GM19328 (cell line): Measurements from ENCODE around the gene OPN1MW2.
"Not testable (repeated sequence)": the region's sequence is repeated elsewhere in the genome, so short reads cannot be mapped to it uniquely, and the experiment has no call there.

Experiments used
- ATAC-seq: cut with Tn5 transposase; IDR thresholded peaks from one replicate; pipeline ENCODE4 v1.9.1; 2021; ENCODE audit warnings: mild to moderate bottlenecking, moderate library complexity; ENCODE audit not compliant: unreplicated experiment

OPN1MW2 gene

GRCh38 chrX:154219456-154219855 lies at the start of gene OPN1MW2:
TSS of gene OPN1MW2 (plus strand) at chrX:154219756. CDS start at chrX:154219816, 60 bp downstream.
- ATAC-seq = not testable (repeated sequence)

- ATAC-seq = not testable (repeated sequence)
Observed at GRCh38 chrX:154172535-154172943, 47.0 kb upstream of the OPN1MW2 start.

- ATAC-seq = not testable (repeated sequence)
Observed at GRCh38 chrX:154174356-154174755, 45.2 kb upstream of the OPN1MW2 start.

GRCh38 chrX:154182296-154182695 lies 37.3 kb upstream of the OPN1MW2 start, which contains the start of gene OPN1MW:
TSS of gene OPN1MW (plus strand) at chrX:154182596. CDS start at chrX:154182678, 82 bp downstream.
- ATAC-seq = not testable (repeated sequence)

GRCh38 chrX:154183794-154184193 lies 35.8 kb upstream of the OPN1MW2 start:
- not testable (repeated sequence) for ATAC-seq

GRCh38 chrX:154192846-154193245 lies 26.7 kb upstream of the OPN1MW2 start:
- ATAC-seq = not testable (repeated sequence)

- ATAC-seq = not testable (repeated sequence)
Observed at GRCh38 chrX:154194316-154194715, 25.2 kb upstream of the OPN1MW2 start.

- not testable (repeated sequence) for ATAC-seq
Observed at GRCh38 chrX:154196466-154196865, 23.1 kb upstream of the OPN1MW2 start.

GRCh38 chrX:154209670-154210418 lies 9.7 kb upstream of the OPN1MW2 start:
- ATAC-seq = not testable (repeated sequence)

- ATAC-seq = not testable (repeated sequence)
Observed at GRCh38 chrX:154211057-154211456, 8.5 kb upstream of the OPN1MW2 start.

- not testable (repeated sequence) for ATAC-seq
Observed at GRCh38 chrX:154211499-154211898, 8.1 kb upstream of the OPN1MW2 start.

GRCh38 chrX:154225292-154225691 lies 5.7 kb downstream of the OPN1MW2 start:
- ATAC-seq = not testable (repeated sequence)

GRCh38 chrX:154226706-154227105 lies 7.2 kb downstream of the OPN1MW2 start:
- not testable (repeated sequence) for ATAC-seq

- ATAC-seq = not testable (repeated sequence)
Observed at GRCh38 chrX:154231443-154231842, 11.9 kb downstream of the OPN1MW2 start.

- not testable (repeated sequence) for ATAC-seq
Observed at GRCh38 chrX:154233620-154234019, 14.1 kb downstream of the OPN1MW2 start.

- ATAC-seq = not testable (repeated sequence)
Observed at GRCh38 chrX:154238939-154239559, 19.5 kb downstream of the OPN1MW2 start.

GRCh38 chrX:154239982-154240503 lies 20.5 kb downstream of the OPN1MW2 start:
- ATAC-seq = not testable (repeated sequence)

- not testable (repeated sequence) for ATAC-seq
Observed at GRCh38 chrX:154247377-154248045, 28.0 kb downstream of the OPN1MW2 start.

- ATAC-seq = not testable (repeated sequence)
Observed at GRCh38 chrX:154248076-154248475, 28.5 kb downstream of the OPN1MW2 start.

GRCh38 chrX:154257282-154257681 lies 37.7 kb downstream of the OPN1MW2 start, which contains the start of gene OPN1MW3:
TSS of gene OPN1MW3 (plus strand) at chrX:154257582. CDS start at chrX:154257620, 38 bp downstream.
- ATAC-seq = not testable (repeated sequence)

- not testable (repeated sequence) for ATAC-seq
Observed at GRCh38 chrX:154258711-154259110, 39.2 kb downstream of the OPN1MW2 start.
